KOPT-K1 (cell line): Measurements from ENCODE around the gene FARP2.
"Not testable (repeated sequence)": the region's sequence is repeated elsewhere in the genome, so short reads cannot be mapped to it uniquely, and the experiment has no call there.

ENCODE experiments used
- H3K27ac ChIP-seq: fragments of 200-600 bp; sonication (generic); 2 replicates; pipeline ENCODE4 v1.5.1; 2016; ENCODE audit warnings: antibody characterized with exemption, mild to moderate bottlenecking, low read depth, low read length; ENCODE audit not compliant: poor library complexity, severe bottlenecking
- H3K36me3 ChIP-seq: fragments of 200-600 bp; sonication (generic); 2 replicates; pipeline ENCODE4 v1.5.1; 2017; ENCODE audit warnings: antibody characterized with exemption, mild to moderate bottlenecking, low read length, moderate library complexity; ENCODE audit not compliant: insufficient read depth
- H3K9me3 ChIP-seq: fragments of 200-600 bp; sonication (generic); 2 replicates; pipeline ENCODE4 v1.5.1; 2017; ENCODE audit warnings: antibody characterized with exemption, low read length, mild to moderate bottlenecking; ENCODE audit not compliant: insufficient read depth, poor library complexity, severe bottlenecking

Gene FARP2

DNA sequence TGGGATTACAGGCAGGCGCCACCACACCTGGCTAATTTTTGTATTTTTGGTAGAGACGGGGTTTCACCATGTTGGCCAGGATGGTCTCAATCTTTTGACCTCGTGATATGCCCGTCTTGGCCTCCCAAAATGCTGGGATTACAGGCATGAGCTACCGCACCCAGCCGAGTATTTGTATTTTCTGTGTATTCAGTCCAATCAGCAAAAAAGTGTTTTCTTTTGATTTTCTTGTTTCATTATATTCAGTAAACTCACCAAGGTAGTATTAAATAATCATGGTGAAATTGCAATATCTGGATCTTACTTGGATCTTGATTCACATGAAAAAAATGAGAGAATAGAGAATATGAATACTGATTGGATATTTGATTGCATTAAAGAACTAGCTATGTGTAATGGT, 37.3 kb upstream of the FARP2 start:
- not testable (repeated sequence) for H3K9me3 ChIP-seq, H3K27ac ChIP-seq
- peaks cover 55% of the 10 kb centered on the region for H3K36me3 ChIP-seq

DNA sequence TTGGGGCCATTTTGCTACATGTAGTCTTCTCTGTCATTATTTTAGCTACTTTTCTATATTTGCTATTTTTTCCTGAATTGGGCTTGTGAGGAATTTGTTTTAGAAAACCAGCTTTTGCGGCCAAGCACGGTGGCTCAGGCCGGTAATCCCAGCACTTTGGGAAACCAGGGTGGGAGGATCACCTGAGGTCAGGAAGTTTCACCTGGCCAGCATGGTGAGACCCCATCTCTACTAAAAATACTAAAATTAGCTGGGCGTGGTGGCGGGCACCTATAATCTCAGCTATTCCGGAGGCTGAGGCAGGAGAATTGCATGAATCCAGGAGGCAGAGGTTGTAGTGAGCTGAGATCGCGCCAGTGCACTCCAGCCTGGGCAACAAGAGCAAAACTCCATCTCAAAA, 35.7 kb upstream of the FARP2 start:
- Histone ChIP-seq H3K36me3 (peaks cover 70% of the 10 kb centered on the region), H3K27ac (no peak overlapping the region), H3K9me3 (no peaks in the 10 kb centered on the region)

DNA sequence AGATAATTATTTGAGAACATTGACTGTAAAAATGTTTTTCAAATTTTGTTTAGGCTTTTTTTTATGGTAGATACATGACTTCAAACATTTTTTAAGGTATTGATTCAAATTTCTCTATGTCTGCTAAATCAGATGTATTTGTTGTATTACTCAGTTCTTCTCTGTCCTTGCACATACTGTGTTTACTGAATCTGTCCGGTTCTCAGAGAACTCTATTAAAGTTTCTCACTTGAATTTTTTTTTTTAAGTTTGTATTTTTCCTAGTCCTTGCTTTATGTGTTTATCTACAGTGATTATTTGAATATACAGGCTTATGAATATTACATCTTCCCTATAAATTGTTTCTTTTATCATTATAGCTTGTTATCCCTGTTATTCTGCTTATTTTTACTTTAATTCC, 35.1 kb upstream of the FARP2 start:
- H3K27ac ChIP-seq = no peak overlapping the region
- no peaks in the 10 kb centered on the region for H3K9me3 ChIP-seq
- peaks cover 77% of the 10 kb centered on the region for H3K36me3 ChIP-seq

DNA sequence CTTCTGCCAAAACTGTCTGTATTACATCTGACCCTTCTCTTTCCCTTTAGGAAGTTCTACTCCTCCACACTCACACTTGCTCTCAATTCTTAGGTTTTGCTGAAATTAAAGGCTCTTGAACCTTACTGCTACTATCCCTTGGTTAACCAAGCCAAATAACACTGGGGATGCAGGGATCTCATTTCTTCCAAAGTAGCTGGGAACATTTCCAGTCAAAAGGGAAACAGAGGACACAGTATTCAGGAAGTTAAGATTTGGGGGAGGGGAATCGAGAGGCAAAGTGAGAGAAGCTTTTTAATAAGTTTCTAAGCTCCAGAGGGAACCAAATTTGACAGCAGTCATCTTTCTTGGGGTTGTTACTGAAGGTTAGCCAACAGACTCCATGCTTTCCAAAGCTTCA, 34.2 kb upstream of the FARP2 start:
- Histone ChIP-seq H3K9me3 (no peaks in the 10 kb centered on the region), H3K36me3 (peaks cover 85% of the 10 kb centered on the region), H3K27ac (no peak overlapping the region)

DNA sequence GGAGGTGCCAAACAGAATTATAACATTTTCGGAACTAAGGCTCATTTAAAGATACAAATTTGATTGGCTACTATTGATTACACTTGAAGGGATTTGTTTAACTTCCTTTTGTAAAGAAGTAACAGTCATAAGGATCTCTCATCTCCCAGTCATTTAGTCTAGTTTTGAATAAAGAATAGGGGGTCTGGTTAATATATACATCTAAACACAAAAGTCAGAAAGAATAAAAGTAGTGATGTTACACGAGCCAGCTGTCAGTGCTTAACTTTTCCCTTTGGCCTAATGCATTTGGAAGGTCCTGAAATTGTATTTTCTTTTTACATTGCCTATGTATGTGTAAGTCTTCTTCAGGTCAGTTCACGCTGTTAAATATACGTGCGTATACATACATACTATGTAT, 32.3 kb upstream of the FARP2 start:
- H3K27ac ChIP-seq = no peak overlapping the region
- H3K36me3 ChIP-seq = peaks cover 89% of the 10 kb centered on the region
- no peaks in the 10 kb centered on the region for H3K9me3 ChIP-seq

DNA sequence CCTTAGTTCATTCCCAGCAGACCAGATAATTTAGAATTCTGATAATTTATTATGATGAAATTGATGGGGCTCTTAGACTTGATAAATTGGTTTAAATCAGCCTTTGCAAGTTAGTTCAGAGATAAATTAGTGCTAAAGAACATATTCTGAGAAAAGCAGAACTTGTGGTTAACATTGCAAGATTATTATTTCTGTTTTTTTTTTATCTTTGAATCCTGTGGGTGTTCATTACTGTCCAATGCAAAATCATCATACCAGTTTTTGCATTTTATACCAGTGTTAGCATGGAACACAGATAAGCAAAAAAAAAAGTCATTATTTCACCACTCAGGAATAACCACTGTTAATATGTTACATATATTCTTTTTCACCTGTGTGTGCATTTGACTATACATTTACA, 31.3 kb upstream of the FARP2 start:
- H3K36me3 ChIP-seq = peaks cover 90% of the 10 kb centered on the region
- H3K9me3 ChIP-seq = no peaks in the 10 kb centered on the region
- no peak overlapping the region for H3K27ac ChIP-seq

DNA sequence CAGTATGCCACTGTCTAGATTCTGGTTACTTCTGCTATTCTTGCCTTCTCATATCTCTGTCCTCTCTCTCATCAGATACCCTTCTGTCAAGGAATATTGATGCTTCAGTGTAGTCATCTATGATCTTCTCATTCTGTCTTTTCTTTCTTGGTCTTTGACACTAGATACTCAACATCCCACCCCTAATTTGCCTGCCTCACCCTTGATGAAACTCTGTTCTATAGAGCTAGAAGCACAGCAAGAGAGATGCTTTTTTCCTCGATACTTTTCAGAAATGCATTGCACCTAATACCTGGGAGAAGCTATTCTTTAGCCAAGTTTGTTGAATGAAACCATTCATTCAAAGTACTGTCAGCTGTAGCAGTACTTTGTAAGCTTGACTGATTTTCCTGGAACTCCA, 30.8 kb upstream of the FARP2 start:
- Histone ChIP-seq H3K36me3 (peaks cover 90% of the 10 kb centered on the region), H3K9me3 (no peaks in the 10 kb centered on the region), H3K27ac (no peak overlapping the region)

DNA sequence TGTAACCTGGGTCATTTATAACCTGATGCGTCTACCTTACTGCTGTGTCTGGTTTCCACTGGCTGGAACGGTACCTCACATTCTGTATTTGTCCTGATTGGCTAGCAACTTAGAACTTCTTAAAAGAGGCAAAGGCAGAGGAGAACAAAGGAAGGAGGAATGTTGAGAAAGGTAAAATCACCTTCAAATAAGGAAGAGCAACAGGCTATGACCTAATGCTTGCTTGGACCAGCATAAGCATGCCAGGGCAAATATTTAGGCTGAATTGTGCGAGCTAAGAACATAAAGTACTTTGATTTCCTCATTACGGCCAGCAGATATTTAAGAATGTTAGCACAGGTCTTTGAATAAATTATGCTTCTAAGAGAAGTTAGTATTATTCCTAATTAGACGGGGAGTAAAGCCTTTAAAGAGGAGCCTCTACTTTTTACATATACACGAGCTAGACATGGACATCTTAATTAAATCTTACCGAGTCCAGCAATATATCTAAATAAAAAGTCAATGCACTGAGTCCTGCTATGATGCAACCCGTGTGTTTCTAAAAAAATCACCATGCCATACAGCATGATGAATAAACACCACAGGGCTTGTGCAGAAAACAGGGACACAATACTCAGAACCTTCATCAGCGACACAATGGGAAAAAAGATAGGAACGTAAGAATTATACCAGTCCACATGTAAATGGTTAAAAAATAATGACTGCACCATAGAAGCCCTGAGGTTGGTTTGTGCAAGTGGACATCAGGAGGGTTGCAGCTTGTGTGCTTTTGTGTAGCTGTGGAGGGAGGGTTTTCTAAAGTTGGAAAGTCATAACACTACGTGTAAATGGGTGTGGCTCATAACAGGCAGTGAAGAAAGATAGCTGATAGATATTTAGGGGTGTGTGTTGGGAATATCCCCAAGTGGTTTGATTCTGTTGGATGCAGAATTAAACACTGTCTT, 26.1 kb upstream of the FARP2 start:
- no peak overlapping the region for H3K27ac ChIP-seq
- peaks cover 100% of the 10 kb centered on the region for H3K36me3 ChIP-seq

DNA sequence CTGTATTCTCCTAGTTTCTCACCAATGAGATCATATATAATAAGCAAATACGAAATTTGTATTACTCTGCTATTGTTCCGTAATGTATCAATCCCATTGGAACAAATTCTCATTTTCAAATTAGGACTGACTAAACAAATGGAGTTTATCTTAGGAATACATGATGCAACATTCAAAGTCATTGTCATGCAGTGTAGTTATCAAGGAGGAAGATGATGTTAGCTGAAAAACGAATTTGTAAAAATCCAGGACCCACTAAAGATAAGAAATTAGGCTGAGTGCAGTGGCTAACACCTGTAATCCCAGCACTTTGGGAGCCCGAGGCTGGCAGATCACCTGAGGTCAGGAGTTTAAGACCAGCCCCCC, 25.5 kb upstream of the FARP2 start:
- H3K36me3 ChIP-seq = peaks cover 100% of the 10 kb centered on the region
- H3K9me3 ChIP-seq = no peaks in the 10 kb centered on the region
- H3K27ac ChIP-seq = no peak overlapping the region

More for the DNA sequence above, 26.1 kb upstream of the FARP2 start:
- H3K9me3 ChIP-seq = no peaks in the 10 kb centered on the region

DNA sequence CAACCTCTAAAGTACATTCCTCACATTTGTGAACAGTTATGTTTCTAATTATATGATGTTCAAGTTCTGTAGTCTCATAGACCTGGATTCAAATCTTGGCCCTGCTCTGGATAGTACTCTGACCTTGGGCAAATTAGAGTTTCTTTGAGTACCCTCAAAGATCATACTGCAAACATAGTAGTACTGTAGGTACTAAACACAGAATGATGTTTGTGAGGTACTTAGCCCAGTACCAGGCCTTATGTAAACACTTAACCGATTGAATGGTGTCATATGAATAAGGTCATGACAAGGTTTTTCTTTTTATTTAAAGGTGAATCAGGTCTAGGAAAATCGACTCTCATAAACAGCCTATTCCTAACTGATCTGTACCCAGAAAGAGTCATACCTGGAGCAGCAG, 21.3 kb upstream of the FARP2 start:
- Histone ChIP-seq H3K27ac (no peak overlapping the region), H3K36me3 (peaks cover 96% of the 10 kb centered on the region), H3K9me3 (no peaks in the 10 kb centered on the region)

DNA sequence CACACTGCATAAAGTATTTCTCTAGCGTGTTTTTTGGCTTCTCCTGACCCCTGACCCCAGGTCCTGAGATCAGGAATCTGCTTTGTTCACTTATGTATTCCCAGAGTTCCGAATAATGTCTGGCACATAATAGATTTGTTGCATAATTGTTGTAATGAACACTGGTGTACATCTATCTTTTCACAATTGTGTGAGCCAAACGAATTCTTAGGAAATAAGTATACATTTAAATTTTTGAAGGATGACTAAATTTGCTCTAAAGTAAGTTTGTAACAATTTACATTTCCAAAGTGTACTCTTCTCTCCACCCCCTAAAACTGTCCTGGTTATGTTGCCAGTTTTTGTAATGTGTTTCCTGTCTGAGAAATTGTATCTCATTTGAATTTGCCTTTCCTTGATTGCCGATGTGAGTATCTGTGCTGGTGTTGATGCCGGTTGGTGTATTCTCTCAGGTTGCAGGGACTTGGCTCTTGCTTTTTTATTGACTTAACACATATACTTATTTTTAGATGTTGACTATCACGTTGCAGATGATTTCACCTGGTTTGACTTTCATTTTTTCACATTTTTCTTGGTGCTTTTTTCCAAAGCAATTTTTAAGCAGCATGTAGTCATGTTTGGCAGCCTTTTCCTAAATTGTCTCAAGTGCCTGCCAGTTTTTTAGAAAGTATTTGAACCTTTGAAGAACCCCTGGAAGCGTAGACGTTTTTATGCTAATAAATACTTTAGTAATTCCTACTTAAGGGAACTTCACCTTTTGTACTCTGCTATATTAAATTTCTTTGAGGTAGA, 16.1 kb upstream of the FARP2 start:
- no peaks in the 10 kb centered on the region for H3K9me3 ChIP-seq
- H3K36me3 ChIP-seq = peaks cover 94% of the 10 kb centered on the region
- peak overlapping the region; percentile 36 for H3K27ac ChIP-seq

DNA sequence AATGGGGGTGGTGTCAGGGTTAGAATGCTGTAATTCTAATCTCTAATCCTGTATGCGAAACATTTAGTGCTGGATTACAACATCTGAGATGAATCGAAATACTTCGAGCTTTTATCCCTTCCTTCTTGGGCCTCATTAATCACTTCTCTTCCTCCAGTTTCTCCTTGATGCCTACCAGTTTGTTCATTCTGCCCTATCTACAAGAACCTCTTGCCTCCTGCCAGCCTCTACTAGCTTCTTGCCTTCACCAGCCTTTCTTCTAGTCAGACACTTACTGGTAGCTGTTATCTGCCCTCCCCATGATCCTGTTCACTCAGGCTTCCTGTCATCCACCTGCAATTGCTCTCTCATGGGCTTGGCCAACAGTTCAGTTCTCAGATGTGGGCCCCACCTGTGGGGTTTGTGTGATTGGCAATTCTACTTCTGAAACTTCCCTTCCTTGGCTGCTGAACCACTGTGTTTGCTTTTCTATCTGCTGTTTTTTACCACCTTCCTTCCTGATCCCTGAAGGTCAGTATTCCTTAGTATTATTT, 15.4 kb upstream of the FARP2 start:
- Histone ChIP-seq H3K36me3 (peaks cover 94% of the 10 kb centered on the region), H3K9me3 (no peaks in the 10 kb centered on the region), H3K27ac (peak overlapping the region; percentile 36)

DNA sequence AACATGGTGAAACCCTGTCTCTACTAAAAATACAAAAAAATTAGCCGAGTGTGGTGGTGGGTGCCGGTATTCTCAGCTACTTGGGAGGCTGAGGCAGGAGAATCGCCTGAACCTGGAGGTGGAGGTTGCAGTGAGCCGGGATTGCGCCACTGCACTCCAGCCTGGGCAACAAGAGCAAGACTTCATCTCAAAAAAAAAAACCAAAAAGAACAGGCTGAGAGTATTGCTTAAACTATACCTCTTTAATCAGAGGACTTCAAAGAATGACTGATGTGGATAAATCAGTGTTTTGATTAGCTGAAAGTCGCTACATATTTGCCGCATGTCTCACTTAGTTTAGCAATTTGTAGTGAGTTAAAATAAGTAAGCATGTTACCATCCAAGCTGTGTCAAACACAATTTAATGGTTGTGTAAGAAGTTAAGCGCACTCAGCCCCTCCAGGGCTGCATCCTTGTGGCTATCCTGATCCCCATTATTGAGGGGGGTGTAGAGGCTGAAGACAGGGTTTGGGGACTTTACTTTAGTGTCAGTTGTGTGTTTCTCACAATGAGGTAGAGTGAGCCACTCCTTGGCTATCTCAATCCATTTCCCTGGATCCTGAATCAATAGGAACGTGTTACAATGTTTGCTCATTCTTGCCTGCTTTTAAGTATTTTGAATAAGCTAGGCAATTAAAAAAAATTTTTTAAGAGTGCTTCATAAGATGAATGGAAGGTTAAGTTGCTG, 11.0 kb upstream of the FARP2 start:
- H3K9me3 ChIP-seq = no peaks in the 10 kb centered on the region
- H3K27ac ChIP-seq = no peak overlapping the region
- H3K36me3 ChIP-seq = peaks cover 98% of the 10 kb centered on the region

DNA sequence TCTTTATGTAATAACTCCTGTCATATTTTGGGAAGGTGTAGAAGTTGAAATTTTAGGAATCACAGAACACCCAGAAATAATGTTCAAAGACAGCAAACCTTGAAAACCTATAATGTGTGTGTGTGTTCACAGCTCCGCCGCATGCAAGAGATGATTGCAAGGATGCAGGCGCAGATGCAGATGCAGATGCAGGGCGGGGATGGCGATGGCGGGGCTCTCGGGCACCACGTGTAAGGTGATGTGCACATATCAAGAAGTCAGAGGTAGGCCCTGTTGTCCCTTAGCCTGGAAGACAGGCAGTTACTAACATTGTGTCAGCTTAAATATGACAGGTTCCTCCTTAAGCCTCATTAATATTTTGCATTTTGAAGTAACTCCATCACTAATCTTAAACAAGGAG, 6.1 kb upstream of the FARP2 start:
- H3K36me3 ChIP-seq = peaks cover 100% of the 10 kb centered on the region
- no peak overlapping the region for H3K27ac ChIP-seq
- H3K9me3 ChIP-seq = no peaks in the 10 kb centered on the region

DNA sequence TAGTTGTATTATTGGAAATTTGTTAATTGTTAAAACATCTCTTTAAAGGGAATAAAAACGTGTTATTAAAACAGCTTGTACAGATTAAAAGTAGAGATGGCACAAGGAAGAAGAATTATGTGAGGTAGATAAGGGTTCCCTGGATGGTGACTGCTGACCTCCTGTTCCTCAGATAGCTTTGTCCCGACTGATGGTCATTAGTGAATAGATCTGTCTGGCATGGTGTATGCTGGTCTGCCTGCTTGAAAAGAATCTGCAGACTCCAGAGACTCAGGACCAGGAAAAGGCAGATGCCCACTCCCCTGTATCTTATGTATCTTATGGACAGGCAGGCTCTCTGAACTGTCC, 5.6 kb upstream of the FARP2 start:
- no peak overlapping the region for H3K27ac ChIP-seq
- no peaks in the 10 kb centered on the region for H3K9me3 ChIP-seq
- peaks cover 98% of the 10 kb centered on the region for H3K36me3 ChIP-seq
